ENCODE measurements around the gene DUSP12.
"Not testable (repeated sequence)": the region's sequence is repeated elsewhere in the genome, so short reads cannot be mapped to it uniquely, and the experiment has no call there.

The DUSP12 gene

GRCh38 chr1:161769673-161770045 lies 20.1 kb downstream of the DUSP12 start:
- H3K9ac ChIP-seq (ENCODE audit: low read depth in 1 of 2, low read length in 2 of 2); H3K9me3 ChIP-seq (ENCODE audit: control insufficient read depth in 1 of 2, low read length in 2 of 2); H3K27me3 ChIP-seq (ENCODE audit: control insufficient read depth in 1 of 2, insufficient read depth in 2 of 2, low read length in 2 of 2); H3K36me3 ChIP-seq (ENCODE audit: control insufficient read depth in 1 of 2, insufficient read depth in 2 of 2, low read length in 2 of 2); H3K27ac ChIP-seq (ENCODE audit: low read depth, low read length); H3K4me3 ChIP-seq (ENCODE audit: low read depth in 1 of 2, low read length in 2 of 2): not testable (repeated sequence)
- peaks cover 12 to 20% of the 10 kb centered on the region in 2 donors for H3K4me1 ChIP-seq (ENCODE audit: control insufficient read depth in 1 of 2, insufficient read depth in 2 of 2, low read length in 2 of 2)

- Histone ChIP-seq H3K9ac (ENCODE audit: low read depth in 1 of 2, low read length in 2 of 2) (no peak overlapping the region), H3K27me3 (ENCODE audit: control insufficient read depth in 1 of 2, insufficient read depth in 2 of 2, low read length in 2 of 2) (no peaks in the 10 kb centered on the region), H3K4me1 (ENCODE audit: control insufficient read depth in 1 of 2, insufficient read depth in 2 of 2, low read length in 2 of 2) (peaks cover 12 to 20% of the 10 kb centered on the region in 2 donors), H3K27ac (ENCODE audit: low read depth, low read length) (no peak overlapping the region), H3K4me3 (ENCODE audit: low read depth in 1 of 2, low read length in 2 of 2) (no peak overlapping the region), H3K9me3 (ENCODE audit: control insufficient read depth in 1 of 2, low read length in 2 of 2) (no peaks in the 10 kb centered on the region), H3K36me3 (ENCODE audit: control insufficient read depth in 1 of 2, insufficient read depth in 2 of 2, low read length in 2 of 2) (no peaks in the 10 kb centered on the region)
Measured at GRCh38 chr1:161770250-161770649, 20.7 kb downstream of the DUSP12 start.

GRCh38 chr1:161771161-161771560 lies 21.6 kb downstream of the DUSP12 start:
- H3K4me1 ChIP-seq (ENCODE audit: control insufficient read depth in 1 of 2, insufficient read depth in 2 of 2, low read length in 2 of 2), result peaks cover 12 to 20% of the 10 kb centered on the region in 2 donors
- no peak overlapping the region for H3K9ac ChIP-seq (ENCODE audit: low read depth in 1 of 2, low read length in 2 of 2)
- H3K4me3 ChIP-seq (ENCODE audit: low read depth in 1 of 2, low read length in 2 of 2), result no peak overlapping the region
- H3K27ac ChIP-seq (ENCODE audit: low read depth, low read length), result no peak overlapping the region
- no peaks in the 10 kb centered on the region for H3K9me3 ChIP-seq (ENCODE audit: control insufficient read depth in 1 of 2, low read length in 2 of 2)
- no peaks in the 10 kb centered on the region for H3K36me3 ChIP-seq (ENCODE audit: control insufficient read depth in 1 of 2, insufficient read depth in 2 of 2, low read length in 2 of 2)
- H3K27me3 ChIP-seq (ENCODE audit: control insufficient read depth in 1 of 2, insufficient read depth in 2 of 2, low read length in 2 of 2), result no peaks in the 10 kb centered on the region

- Histone ChIP-seq H3K9ac (ENCODE audit: low read depth in 1 of 2, low read length in 2 of 2) (no peak overlapping the region), H3K4me1 (ENCODE audit: control insufficient read depth in 1 of 2, insufficient read depth in 2 of 2, low read length in 2 of 2) (peaks cover 7 to 18% of the 10 kb centered on the region in 2 donors)
Measured at GRCh38 chr1:161771973-161772372, 22.4 kb downstream of the DUSP12 start.

GRCh38 chr1:161772397-161772796 lies 22.8 kb downstream of the DUSP12 start:
- Histone ChIP-seq H3K27ac (ENCODE audit: low read depth, low read length) (no peak overlapping the region), H3K27me3 (ENCODE audit: control insufficient read depth in 1 of 2, insufficient read depth in 2 of 2, low read length in 2 of 2) (no peaks in the 10 kb centered on the region), H3K9me3 (ENCODE audit: control insufficient read depth in 1 of 2, low read length in 2 of 2) (no peaks in the 10 kb centered on the region), H3K4me1 (ENCODE audit: control insufficient read depth in 1 of 2, insufficient read depth in 2 of 2, low read length in 2 of 2) (peaks cover 3 to 14% of the 10 kb centered on the region in 2 donors), H3K9ac (ENCODE audit: low read depth in 1 of 2, low read length in 2 of 2) (no peak overlapping the region), H3K36me3 (ENCODE audit: control insufficient read depth in 1 of 2, insufficient read depth in 2 of 2, low read length in 2 of 2) (no peaks in the 10 kb centered on the region), H3K4me3 (ENCODE audit: low read depth in 1 of 2, low read length in 2 of 2) (no peak overlapping the region)

More at GRCh38 chr1:161771973-161772372, 22.4 kb downstream of the DUSP12 start:
- no peak overlapping the region for H3K4me3 ChIP-seq (ENCODE audit: low read depth in 1 of 2, low read length in 2 of 2)
- no peaks in the 10 kb centered on the region for H3K9me3 ChIP-seq (ENCODE audit: control insufficient read depth in 1 of 2, low read length in 2 of 2)
- no peak overlapping the region for H3K27ac ChIP-seq (ENCODE audit: low read depth, low read length)
- H3K36me3 ChIP-seq (ENCODE audit: control insufficient read depth in 1 of 2, insufficient read depth in 2 of 2, low read length in 2 of 2), result no peaks in the 10 kb centered on the region
- no peaks in the 10 kb centered on the region for H3K27me3 ChIP-seq (ENCODE audit: control insufficient read depth in 1 of 2, insufficient read depth in 2 of 2, low read length in 2 of 2)

- Histone ChIP-seq H3K27me3 (ENCODE audit: control insufficient read depth in 1 of 2, insufficient read depth in 2 of 2, low read length in 2 of 2) (no peaks in the 10 kb centered on the region), H3K27ac (ENCODE audit: low read depth, low read length) (no peak overlapping the region), H3K4me1 (ENCODE audit: control insufficient read depth in 1 of 2, insufficient read depth in 2 of 2, low read length in 2 of 2) (peaks cover 0 to 11% of the 10 kb centered on the region in 2 donors), H3K9me3 (ENCODE audit: control insufficient read depth in 1 of 2, low read length in 2 of 2) (no peaks in the 10 kb centered on the region), H3K36me3 (ENCODE audit: control insufficient read depth in 1 of 2, insufficient read depth in 2 of 2, low read length in 2 of 2) (no peaks in the 10 kb centered on the region), H3K9ac (ENCODE audit: low read depth in 1 of 2, low read length in 2 of 2) (no peak overlapping the region), H3K4me3 (ENCODE audit: low read depth in 1 of 2, low read length in 2 of 2) (no peak overlapping the region)
Measured at GRCh38 chr1:161773791-161774190, 24.2 kb downstream of the DUSP12 start.

GRCh38 chr1:161777261-161777660 lies 27.7 kb downstream of the DUSP12 start:
- Histone ChIP-seq H3K27me3 (ENCODE audit: control insufficient read depth in 1 of 2, insufficient read depth in 2 of 2, low read length in 2 of 2) (no peaks in the 10 kb centered on the region), H3K4me1 (ENCODE audit: control insufficient read depth in 1 of 2, insufficient read depth in 2 of 2, low read length in 2 of 2) (peaks cover 0 to 2% of the 10 kb centered on the region in 2 donors), H3K9me3 (ENCODE audit: control insufficient read depth in 1 of 2, low read length in 2 of 2) (no peaks in the 10 kb centered on the region), H3K36me3 (ENCODE audit: control insufficient read depth in 1 of 2, insufficient read depth in 2 of 2, low read length in 2 of 2) (peaks cover 0 to 4% of the 10 kb centered on the region in 2 donors), H3K9ac (ENCODE audit: low read depth in 1 of 2, low read length in 2 of 2) (no peak overlapping the region), H3K4me3 (ENCODE audit: low read depth in 1 of 2, low read length in 2 of 2) (no peak overlapping the region), H3K27ac (ENCODE audit: low read depth, low read length) (no peak overlapping the region)

- Histone ChIP-seq H3K36me3 (ENCODE audit: control insufficient read depth in 1 of 2, insufficient read depth in 2 of 2, low read length in 2 of 2) (peaks cover 3 to 14% of the 10 kb centered on the region in 2 donors), H3K27me3 (ENCODE audit: control insufficient read depth in 1 of 2, insufficient read depth in 2 of 2, low read length in 2 of 2) (no peaks in the 10 kb centered on the region), H3K9ac (ENCODE audit: low read depth in 1 of 2, low read length in 2 of 2) (no peak overlapping the region), H3K9me3 (ENCODE audit: control insufficient read depth in 1 of 2, low read length in 2 of 2) (no peaks in the 10 kb centered on the region), H3K4me3 (ENCODE audit: low read depth in 1 of 2, low read length in 2 of 2) (no peak overlapping the region), H3K4me1 (ENCODE audit: control insufficient read depth in 1 of 2, insufficient read depth in 2 of 2, low read length in 2 of 2) (no peaks in the 10 kb centered on the region), H3K27ac (ENCODE audit: low read depth, low read length) (no peak overlapping the region)
Measured at GRCh38 chr1:161778522-161778921, 28.9 kb downstream of the DUSP12 start.

GRCh38 chr1:161779393-161779792 lies 29.8 kb downstream of the DUSP12 start:
- Histone ChIP-seq H3K4me3 (ENCODE audit: low read depth in 1 of 2, low read length in 2 of 2) (no peak overlapping the region), H3K9me3 (ENCODE audit: control insufficient read depth in 1 of 2, low read length in 2 of 2) (no peaks in the 10 kb centered on the region), H3K27ac (ENCODE audit: low read depth, low read length) (no peak overlapping the region), H3K9ac (ENCODE audit: low read depth in 1 of 2, low read length in 2 of 2) (no peak overlapping the region), H3K36me3 (ENCODE audit: control insufficient read depth in 1 of 2, insufficient read depth in 2 of 2, low read length in 2 of 2) (peaks cover 10 to 23% of the 10 kb centered on the region in 2 donors), H3K4me1 (ENCODE audit: control insufficient read depth in 1 of 2, insufficient read depth in 2 of 2, low read length in 2 of 2) (no peaks in the 10 kb centered on the region), H3K27me3 (ENCODE audit: control insufficient read depth in 1 of 2, insufficient read depth in 2 of 2, low read length in 2 of 2) (no peaks in the 10 kb centered on the region)

- Histone ChIP-seq H3K36me3 (ENCODE audit: control insufficient read depth in 1 of 2, insufficient read depth in 2 of 2, low read length in 2 of 2) (peaks cover 11 to 39% of the 10 kb centered on the region in 2 donors), H3K4me3 (ENCODE audit: low read depth in 1 of 2, low read length in 2 of 2) (no peak overlapping the region), H3K27me3 (ENCODE audit: control insufficient read depth in 1 of 2, insufficient read depth in 2 of 2, low read length in 2 of 2) (no peaks in the 10 kb centered on the region), H3K27ac (ENCODE audit: low read depth, low read length) (no peak overlapping the region), H3K4me1 (ENCODE audit: control insufficient read depth in 1 of 2, insufficient read depth in 2 of 2, low read length in 2 of 2) (no peaks in the 10 kb centered on the region), H3K9me3 (ENCODE audit: control insufficient read depth in 1 of 2, low read length in 2 of 2) (no peaks in the 10 kb centered on the region), H3K9ac (ENCODE audit: low read depth in 1 of 2, low read length in 2 of 2) (no peak overlapping the region)
Measured at GRCh38 chr1:161781995-161782394, 32.4 kb downstream of the DUSP12 start.

GRCh38 chr1:161782886-161783285 lies 33.3 kb downstream of the DUSP12 start:
- Histone ChIP-seq H3K9ac (ENCODE audit: low read depth in 1 of 2, low read length in 2 of 2) (no peak overlapping the region), H3K27ac (ENCODE audit: low read depth, low read length) (no peak overlapping the region), H3K4me1 (ENCODE audit: control insufficient read depth in 1 of 2, insufficient read depth in 2 of 2, low read length in 2 of 2) (no peaks in the 10 kb centered on the region), H3K36me3 (ENCODE audit: control insufficient read depth in 1 of 2, insufficient read depth in 2 of 2, low read length in 2 of 2) (peaks cover 11 to 44% of the 10 kb centered on the region in 2 donors), H3K4me3 (ENCODE audit: low read depth in 1 of 2, low read length in 2 of 2) (no peak overlapping the region), H3K9me3 (ENCODE audit: control insufficient read depth in 1 of 2, low read length in 2 of 2) (no peaks in the 10 kb centered on the region), H3K27me3 (ENCODE audit: control insufficient read depth in 1 of 2, insufficient read depth in 2 of 2, low read length in 2 of 2) (no peaks in the 10 kb centered on the region)
